Transverse colon (tissue), 4 donors: ENCODE data around the gene TBL1X.

Experiments used
- CTCF ChIP-seq, 5 experiments: fragments of 200-600 bp in 3 of 5; fragments of 450-650 bp in 2 of 5; sonication (generic) in 3 of 5; IDR thresholded peaks; 1 replicate in 2 of 5; 2 replicates in 3 of 5; pipeline ENCODE4 v1.5.1; 2016 to 2017; ENCODE audit warnings: antibody characterized with exemption in 5 of 5, inconsistent platforms in 3 of 5, mild to moderate bottlenecking in 2 of 5, moderate library complexity in 1 of 5
- EP300 ChIP-seq: sonication (generic); formaldehyde crosslinking; IDR thresholded peaks from one replicate; pipeline ENCODE4 v1.6.1; 2017; ENCODE audit warnings: antibody characterized with exemption, low read depth
- POLR2A ChIP-seq: fragments of 450-650 bp; IDR thresholded peaks from one replicate; pipeline ENCODE4 v1.6.1; 2016; ENCODE audit warnings: antibody characterized with exemption, mild to moderate bottlenecking, moderate library complexity
- POLR2AphosphoS5 ChIP-seq, 3 donors: sonication (generic); formaldehyde crosslinking; IDR thresholded peaks; one replicate each; pipeline ENCODE4 v1.6.1; 2016; ENCODE audit warnings: antibody characterized with exemption in 3 of 3

DNA sequence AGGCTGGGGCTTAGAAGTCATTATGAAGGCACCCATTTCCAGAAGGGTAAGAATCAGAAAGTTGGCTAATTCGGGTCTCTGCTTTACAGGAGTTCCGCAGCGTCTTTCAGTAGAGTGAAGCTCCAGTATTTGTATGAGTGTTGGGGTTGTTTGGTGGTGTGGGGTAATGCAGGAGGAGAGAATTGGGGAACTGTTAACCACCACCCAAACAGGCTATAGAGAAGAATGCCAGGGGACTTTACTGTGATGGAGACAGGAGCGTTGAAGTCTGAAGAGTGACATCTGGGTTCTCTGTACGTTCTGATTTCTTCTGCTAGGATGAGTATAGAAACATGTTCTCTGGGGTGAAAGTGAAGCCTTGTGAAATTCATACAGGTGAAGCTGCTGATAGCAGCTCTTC is 96.3 kb downstream of the TBL1X start:
- no peak for TF ChIP-seq CTCF (IDR thresholded peaks at IDR 0.05)
- no peak for TF ChIP-seq POLR2A
- no peak for TF ChIP-seq EP300
- TF ChIP-seq POLR2AphosphoS5 (IDR thresholded peaks at IDR 0.05), result no peak
